HG02798 (cell line): Measurements from ENCODE around the gene PAPPA2.

Experiments used
- ATAC-seq: cut with Tn5 transposase; IDR thresholded peaks from one replicate; pipeline ENCODE4 v1.9.1; 2021; ENCODE audit warnings: mild to moderate bottlenecking; ENCODE audit not compliant: unreplicated experiment, poor library complexity

PAPPA2 gene

DNA sequence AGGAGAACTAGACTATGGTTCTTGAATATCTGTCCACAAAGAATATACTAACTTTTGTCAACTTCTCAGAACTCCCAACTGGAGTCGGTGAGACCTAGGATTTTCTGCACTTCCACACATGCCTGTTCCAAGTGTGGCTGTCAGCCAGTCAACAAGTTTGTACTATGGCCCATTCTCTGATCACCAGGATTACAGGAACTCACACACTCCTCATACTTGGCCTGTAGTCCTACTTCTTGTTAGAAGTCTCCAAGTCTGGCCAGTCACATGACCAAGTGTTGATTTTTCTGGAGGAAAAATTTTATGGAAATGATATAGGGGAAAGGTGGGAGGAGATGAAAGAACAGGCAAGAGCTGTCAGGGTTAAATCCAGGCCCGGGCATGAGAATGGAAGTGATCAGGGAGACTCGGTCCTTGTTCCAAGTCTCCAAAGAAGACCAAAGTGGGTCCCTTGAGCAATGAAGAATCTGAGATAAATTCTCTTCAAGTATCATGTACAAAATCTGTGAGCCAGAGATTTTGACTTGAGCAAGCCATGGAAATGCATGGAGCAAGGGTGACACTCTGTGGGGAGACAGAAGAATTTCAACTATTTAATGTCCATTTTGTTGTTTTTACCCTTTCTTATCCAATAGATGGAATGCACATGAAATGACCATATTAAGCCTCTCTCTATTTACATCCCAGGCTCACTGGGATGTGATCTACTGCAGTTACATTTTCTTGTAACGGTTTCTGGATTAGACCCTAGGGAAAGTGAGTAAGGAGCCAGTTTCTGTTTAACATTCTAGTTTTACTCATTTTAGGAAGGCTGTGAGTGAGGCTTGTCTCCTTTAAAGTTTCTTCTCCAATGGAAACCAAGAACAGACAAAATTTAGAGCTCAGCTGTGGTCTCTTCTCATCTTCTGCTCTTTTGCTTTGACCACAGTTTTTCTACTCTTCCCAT is 380.6 kb downstream of the PAPPA2 start:
- ATAC-seq = no peak

DNA sequence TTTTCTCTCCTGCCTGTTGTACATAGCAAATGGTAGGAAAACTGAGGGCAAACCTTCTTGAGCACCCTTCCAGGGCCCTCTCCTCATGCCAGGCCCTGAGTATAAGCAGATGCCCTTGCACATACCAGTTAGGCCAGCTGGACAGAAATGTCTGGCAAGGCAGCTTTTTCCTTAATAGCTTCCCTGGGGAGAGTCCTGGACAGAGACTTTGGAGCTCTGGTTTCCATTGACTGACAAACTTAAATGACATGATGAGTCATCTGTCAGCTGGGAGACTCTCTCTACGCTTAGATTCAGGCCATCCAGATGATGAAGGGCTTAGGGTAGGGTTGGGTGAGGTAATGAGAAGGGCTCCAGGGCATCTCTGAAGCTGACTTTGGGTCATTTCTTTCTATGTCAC is 384.1 kb downstream of the PAPPA2 start:
- no peak for ATAC-seq

DNA sequence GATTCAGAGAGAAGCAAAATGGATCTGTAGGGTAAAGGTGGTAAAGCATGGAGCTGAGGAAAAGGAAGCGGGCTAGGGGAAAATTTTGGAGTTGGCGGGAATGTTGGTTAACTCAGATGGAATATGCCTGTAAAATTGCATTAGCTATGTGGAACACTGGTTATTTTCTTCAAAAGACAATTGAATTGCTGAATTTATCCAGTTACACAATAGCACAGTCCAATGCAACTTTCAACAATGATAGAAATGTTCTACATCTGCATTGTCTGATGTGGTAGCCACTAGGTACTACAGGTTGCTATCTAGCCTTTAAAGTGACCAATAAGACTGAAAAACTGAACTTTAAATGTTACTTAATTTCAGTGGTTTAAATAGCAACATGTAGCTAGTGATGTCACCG is 386.3 kb downstream of the PAPPA2 start:
- ATAC-seq = no peak

DNA sequence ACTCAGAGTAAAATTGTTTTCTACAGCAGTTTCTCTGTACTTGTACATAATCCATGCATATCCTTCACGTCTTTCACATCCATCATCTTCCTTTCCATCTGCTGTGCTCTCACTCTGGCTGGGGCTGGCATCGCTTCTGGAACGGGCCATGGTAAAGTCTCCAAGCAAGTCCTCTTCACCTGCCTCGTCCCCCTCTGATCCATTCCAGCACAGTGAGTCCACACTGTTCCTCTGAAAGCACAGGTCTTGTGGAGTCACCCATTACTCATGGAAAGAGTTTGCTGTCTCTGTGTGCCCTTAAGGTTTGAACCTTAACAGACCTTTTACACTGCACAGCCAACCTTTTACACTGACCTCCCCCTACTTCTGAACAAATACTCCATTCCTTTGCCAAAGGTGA is 387.9 kb downstream of the PAPPA2 start:
- no peak for ATAC-seq

DNA sequence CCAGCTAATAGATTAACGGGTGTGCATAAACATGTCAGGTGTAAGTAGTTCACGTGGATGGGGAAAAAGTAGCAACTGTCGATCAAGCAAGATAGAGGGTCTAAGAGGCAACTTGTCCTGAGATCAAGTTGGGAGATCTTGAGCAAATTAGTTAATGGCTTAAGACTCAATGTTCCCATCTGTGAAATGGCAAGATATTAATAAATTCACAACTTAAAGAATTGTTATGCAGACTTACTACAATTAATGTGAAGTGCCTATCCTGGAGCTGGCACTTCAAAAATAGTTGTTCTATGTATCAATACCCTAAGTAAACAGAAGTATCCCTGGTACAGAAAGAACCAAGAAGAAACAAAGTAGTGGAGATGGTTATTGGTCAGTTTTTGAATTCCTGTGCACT is 389.1 kb downstream of the PAPPA2 start:
- ATAC-seq = no peak

DNA sequence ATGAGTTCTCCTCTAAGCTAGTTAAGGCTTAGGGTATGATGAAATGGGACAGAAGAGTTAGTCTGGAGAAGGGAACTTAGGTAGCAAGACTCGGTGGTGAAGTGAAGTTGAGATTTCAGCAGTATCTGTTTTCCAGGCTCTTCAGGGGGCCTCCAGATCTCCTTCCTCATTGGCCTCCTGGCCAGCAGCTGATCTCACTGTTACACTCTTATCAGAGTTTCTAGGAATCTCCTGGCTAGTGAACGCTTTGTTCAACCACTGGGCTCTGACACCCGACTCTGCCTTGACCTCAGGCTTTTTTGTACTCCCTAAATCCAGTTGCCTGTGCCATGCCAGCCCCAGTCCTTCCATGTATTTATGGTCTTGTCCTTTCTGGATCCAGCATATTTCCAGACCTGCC is 390.5 kb downstream of the PAPPA2 start:
- no peak for ATAC-seq

DNA sequence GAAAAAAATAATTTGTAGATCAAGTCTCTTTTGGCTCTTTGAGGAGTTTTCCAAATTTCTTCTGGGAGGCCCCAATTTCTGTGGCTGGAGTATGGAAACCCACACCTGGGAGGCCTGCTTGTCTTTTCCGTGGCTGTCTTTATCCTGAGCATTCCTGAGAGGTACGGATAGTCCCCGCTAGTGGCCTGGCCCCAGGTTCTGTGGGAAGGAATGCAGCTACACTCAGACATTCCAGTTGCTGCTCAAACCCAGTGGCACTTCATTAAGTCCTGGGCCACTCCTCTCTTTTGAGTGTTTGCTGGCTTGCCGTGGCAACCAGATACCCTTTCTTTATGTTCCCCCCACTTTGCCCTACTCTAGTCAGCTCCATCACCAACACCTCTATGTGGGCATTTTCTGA is 391.1 kb downstream of the PAPPA2 start:
- no peak for ATAC-seq

DNA sequence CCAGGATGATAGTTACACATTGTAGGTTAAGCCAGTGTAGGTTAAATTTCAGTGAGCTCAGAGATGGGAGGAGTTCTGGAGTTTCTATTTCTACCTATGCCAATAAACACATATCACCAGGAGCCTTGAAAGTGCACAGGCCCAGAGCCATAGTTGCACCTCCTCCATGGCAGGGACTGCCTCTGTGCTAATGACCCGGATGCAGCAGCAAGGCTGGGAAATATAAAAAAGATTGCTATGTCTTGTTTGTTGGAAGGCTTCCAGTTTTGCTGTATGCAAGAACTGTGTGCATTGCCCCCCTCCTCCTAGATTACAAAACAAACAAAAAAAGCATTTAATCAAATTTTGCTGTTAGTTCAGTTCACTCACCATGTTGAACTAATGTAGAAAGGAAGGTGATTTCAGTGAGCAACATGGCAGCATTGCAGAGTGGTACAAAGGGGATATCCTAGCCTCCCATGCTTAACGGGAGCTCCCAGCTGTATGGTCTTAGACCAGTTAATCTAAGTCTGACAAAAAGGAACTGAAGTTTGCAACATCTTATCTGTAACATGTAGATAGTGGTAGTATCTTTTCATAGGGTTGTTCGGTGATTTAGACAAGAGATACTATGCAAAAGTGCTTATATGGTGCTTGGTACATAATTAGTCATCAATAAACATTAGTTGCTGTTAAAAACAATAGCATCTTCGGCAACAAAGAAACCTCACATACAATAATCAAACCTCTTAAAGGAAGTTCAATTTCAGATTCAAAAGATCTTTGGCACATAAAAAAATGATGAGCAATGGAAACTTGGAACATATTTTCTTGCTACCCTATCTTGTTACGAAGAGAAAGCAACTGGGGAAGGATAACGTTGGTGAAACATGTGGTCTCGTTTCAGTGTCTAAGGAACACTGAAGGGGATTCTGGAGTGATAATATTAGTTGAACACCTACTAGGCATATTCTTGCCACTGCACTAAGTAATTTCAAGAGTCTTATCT is 392.1 kb downstream of the PAPPA2 start:
- no peak for ATAC-seq

DNA sequence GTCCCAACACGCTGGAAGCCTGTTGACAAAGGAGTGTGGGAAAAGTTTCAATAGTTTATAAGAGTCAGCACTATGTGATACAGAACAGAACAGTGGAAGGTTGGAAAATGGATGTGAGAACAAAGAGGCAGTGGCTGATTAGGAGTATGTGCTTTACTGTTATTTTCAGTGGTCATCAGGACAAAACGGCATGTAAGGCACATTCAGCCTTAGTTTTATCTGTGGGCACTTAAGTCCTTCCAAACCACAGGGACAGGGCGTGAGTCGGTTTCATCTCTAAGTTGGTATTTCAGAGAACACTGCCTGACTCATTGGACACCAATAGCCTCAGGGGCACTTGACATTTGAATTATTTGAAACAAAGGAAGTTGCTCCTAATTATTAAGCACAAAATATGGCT is 394.7 kb downstream of the PAPPA2 start:
- no peak for ATAC-seq

DNA sequence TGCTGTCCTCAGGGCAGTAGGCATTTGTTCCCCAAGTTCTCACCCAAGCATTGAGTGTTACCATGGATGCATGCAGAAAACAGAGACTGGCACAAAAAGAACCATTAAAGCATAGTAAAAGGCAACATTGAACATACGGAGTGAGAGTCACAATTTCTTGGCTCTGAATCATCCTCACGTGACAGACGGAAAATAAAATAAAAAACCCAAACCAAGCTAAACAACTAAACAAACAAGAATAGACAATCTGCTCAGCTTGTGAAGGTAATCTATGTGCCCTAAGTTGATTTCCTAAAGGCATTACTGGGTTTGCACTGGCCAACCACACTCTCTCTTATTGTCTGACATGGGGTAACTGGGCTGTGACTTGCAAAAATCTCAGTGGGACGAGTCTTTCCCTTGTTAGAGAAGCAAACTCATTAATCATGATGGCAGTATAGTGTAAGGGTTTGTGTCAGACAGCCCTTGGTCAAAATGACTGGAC is 395.5 kb downstream of the PAPPA2 start:
- no peak for ATAC-seq

DNA sequence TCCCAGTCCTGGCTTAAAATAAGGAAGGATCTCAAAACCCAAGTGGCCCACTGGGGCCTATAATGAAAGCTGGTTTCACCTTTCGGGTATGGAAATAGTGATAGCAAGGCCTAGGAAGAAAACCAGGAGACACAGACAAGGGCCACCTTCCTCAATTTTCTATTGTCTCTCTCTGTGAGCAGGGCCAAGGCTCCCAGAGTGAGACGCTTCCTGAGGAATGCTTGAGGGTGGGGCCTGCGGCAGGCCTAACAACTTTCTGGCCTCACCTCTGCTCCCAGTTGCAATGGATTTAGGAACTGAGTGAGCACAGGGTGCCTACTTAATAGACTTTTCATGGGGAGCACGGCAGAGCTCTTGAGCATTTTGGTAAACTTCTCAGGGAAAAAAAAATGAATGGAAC is 400.6 kb downstream of the PAPPA2 start:
- ATAC-seq = no peak

DNA sequence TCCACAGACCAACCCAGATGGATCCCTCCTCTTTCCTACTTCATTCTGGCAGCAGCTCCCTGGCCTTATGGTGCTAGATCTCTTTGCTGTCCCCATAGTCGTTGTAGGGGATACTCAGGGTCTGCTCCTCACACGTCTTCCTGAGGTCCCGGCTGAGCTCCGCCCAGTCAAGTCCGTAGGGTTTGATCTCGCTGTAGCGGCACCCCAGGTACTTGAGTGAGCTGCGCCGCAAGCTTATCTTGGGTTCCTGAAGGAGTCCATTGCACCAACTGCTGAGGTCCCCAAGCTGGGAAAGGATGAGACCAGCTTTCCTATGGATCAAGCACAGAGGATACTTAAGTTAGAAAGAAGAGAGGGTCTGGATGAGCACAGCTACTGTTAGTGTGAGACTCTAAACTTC is 401.2 kb downstream of the PAPPA2 start:
- no peak for ATAC-seq

DNA sequence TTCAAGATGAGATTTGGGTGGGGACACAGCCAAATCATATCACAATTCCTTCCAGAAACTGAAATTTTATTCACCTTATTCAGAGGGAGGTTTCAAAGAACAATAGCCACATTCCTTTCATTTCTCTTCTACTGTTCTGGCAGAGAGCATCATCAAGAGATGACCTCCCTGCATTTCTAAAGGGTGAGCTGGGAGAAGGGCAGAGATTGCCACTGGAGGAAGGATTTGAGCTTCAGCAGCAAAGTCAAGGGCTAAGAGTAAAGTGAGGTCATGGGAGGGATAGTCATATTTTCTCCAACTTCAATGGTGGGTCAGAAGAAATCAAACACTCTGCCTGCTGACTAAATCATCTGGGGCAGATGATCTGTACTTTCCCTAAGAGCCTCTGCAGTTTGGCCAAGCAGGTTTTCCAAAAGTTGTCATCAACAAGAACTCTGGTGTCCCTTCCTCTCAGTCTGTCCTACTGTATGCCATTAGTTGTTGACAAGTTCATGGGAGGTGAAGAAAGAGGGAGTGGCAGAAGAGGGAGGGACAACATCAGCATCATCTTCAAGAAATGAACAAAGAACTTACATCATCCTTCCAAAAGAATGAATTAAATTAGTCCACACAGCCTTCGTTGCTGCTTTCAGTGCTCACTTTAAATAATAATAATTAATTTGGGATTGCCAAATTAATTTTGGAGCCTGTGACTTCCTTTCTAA is 403.2 kb downstream of the PAPPA2 start:
- no peak for ATAC-seq

DNA sequence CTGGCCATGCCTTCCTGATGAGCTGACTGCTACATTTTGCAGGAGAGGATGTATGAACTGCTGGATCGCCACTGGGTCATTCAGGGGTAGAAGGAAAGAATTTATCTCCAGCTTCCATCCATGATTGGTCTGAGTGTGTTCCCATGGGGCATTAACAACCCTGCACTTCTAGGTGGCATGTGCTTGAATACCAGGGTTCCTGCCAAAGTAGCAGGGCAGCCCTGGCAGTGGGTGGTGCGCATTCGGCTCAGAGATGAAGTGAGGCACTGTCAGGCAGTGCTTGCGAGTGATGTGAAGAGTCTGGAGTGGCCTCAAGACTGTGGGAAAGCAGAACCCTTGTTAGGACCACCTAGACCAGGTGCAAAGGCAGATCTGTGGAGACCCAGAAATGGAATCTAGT is 406.6 kb downstream of the PAPPA2 start:
- ATAC-seq = no peak

DNA sequence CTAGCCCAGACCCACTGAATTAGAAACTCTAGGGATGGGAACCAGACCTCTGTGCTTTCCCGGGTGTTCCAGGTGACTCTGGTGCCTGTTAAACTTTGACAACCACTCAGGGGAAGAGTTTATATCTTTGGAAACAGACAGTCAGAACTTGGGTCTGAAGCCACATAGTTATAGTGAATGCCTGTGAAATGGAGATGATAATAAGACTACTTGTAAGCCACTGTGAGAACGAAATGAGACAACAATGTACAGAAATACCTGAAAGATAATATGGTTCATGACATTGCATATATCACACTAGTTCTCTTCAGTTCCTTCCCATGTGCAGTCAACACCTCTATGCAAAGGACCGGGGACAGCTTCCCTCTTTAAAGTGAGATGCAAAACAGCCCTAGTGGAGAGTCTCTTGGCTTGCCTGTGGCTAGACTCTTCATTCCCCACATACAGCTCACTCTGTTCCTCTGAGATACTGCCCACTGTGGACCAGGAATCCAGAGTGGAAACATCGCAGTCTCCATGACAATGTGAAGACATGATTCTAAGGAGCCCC is 414.1 kb downstream of the PAPPA2 start:
- ATAC-seq = no peak

DNA sequence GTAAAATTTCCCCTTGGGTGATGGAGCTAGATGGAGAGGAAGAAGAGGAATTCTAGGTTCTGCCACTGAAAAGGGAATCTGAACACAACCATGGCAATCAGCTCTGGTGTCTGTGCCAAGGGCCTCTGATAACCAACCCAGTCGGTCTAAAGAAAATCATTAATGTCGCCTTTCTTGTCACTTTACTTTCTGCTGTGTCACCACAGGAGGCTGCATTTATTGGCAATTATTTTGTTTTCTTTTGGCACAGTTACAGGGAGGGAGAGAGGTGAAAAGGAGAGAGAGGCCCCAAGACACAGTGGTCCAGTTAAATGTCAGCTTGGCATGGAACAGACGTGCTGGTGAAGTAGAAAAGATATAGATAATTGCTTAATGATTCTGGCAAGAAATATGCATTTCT is 414.6 kb downstream of the PAPPA2 start:
- ATAC-seq = no peak

DNA sequence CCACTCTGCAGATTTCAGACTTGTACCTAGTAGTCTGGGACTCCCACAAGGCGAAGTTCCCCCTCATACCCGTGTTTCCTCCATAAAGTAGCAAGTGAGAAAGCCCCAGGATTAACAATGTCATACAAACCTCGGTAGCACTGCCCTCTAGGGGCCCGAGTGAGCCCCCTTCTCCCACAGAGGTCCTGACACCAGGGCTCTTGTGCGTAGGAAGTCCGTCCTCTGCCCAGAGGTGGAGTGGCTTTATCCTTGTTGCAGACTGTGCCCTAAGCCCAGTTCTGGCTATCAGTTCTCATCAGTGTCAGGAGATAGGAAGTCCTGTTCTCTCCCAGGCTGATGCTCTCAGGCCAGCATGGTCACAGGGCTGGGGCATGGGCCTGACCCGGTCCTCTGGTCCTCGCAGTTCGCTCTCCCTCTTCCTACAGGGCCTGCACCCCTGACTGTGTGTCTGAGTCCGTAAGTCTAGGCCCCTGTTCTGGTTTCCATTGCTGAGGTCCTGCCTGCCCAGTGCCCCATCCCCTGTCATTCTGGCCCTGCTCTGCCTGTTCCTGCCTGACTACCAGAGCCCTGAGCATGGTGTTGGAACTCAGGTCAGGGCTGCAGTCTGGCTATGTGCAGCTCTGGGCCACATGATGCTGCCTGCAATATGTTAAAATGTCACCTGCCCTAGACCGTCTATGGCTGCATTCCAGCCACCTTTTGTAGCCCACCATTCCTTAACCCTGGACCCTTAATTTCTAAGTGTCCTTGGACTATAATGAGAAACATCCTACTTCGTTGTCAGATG is 416.0 kb downstream of the PAPPA2 start:
- ATAC-seq = no peak

DNA sequence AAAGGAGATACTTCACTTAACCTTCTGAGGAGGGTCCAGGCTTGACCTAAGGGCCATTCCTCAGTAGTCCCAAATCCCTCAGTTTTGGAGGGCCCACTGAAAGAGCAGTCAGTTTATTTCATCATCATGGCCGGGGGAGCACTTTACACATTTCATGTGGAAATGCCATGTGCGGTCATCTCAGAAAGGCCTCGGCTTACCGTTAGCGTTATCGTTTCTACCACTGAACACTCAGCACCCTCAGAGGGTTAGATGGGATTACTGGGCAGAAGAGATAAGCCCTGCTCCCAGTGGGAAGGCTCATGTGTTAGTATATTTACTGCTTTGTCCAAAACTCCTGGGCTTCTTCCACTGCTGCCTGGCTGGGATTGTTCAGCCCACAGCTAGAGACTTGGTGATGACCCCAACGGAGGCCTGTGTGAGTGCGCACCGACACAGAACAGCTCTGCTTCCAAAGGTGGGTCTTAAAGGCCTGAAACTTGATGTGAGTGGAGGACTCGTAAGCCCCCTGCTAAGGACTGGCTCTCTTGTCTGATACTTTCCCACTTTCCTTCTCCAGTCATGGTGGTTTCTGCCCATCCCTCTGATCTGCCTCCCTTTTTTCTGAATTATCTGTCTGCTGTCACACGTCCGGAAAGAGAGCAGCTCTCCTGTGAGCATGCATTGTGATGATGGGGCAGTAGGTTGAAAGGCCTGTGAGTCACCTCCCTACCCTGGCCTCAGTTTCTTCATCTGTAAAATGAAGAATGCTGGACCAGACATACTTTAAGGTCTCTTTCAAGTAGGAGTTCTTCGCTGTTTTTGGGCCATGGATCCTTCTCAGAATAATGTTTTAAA is 417.0 kb downstream of the PAPPA2 start:
- no peak for ATAC-seq
